Endothelial cell of umbilical vein (primary cell): ENCODE data around the gene DNTT. TPM values are rescaled to one million over a fixed set of nuclear protein-coding genes. Genes with fewer than 3 reads are reported as not detected.

ENCODE experiments used
- BruUV-seq: library from RNA; stranded (reverse); fragments of 400-500 nt; replicated peaks from 2 replicates; lab custom pipeline; 2021; lab: Mats Ljungman, UMichigan
- CTCF ChIA-PET: fragments of 300-600, 350-600 bp; sonication (Branson Sonifier 250); formaldehyde crosslinking; loops from one replicate; lab custom pipeline; 2021; ENCODE audit warnings: antibody characterized with exemption, inconsistent platforms; lab: Charles Lee
- POLR2A ChIA-PET: fragments of 300-600, 350-600 bp; sonication (Branson Sonifier 250); formaldehyde crosslinking; loops from one replicate; lab custom pipeline; 2021; ENCODE audit warnings: antibody characterized with exemption, inconsistent platforms; lab: Charles Lee
- DNase-seq: peaks from one replicate; pipeline ENCODE4 v3.0.0-alpha.2; 2011; ENCODE audit warnings: low read depth, low spot score
- FAIRE-seq: peaks from 2 replicates; lab custom pipeline; 2011; peaks lifted over from hg19 to GRCh38; lab: Jason Lieb, UNC
- H2AFZ ChIP-seq: 2 replicates; pipeline ENCODE4 v1.6.0; 2012; ENCODE audit warnings: low read depth, low read length, control low read depth, inconsistent platforms
- H3K27ac ChIP-seq: 2 replicates; pipeline ENCODE4 v1.5.1; 2011; ENCODE audit warnings: low read depth, mild to moderate bottlenecking, control low read depth, low read length, moderate library complexity; ENCODE audit not compliant: insufficient read depth
- H3K27me3 ChIP-seq, 2 experiments: 2 replicates each; pipeline versions ENCODE4 v1.6.0 to v1.6.1; 2011; ENCODE audit warnings: low read length in 2 of 2, mixed read lengths in 1 of 2; ENCODE audit not compliant: control insufficient read depth in 2 of 2, insufficient read depth in 2 of 2
- H3K36me3 ChIP-seq, 2 experiments: 2 replicates in 1 of 2; 3 replicates in 1 of 2; pipeline ENCODE4 v1.5.1; 2011; ENCODE audit warnings: low read length in 2 of 2, mild to moderate bottlenecking in 1 of 2, moderate library complexity in 1 of 2; ENCODE audit not compliant: control insufficient read depth in 2 of 2, insufficient read depth in 2 of 2; ENCODE audit errors: extremely low read depth in 1 of 2
- H3K4me1 ChIP-seq: 3 replicates; pipeline ENCODE4 v1.5.1; 2011; ENCODE audit warnings: mild to moderate bottlenecking, low read length; ENCODE audit not compliant: control insufficient read depth, insufficient read depth; ENCODE audit errors: extremely low read depth
- H3K4me2 ChIP-seq: 2 replicates; pipeline ENCODE4 v1.6.1; 2011; ENCODE audit warnings: low read length, control low read depth, mixed read lengths; ENCODE audit not compliant: insufficient read depth
- H3K4me3 ChIP-seq, 3 experiments: fragments of 200-600 bp in 1 of 3; sonication (generic), shearing (Covaris generic) in 1 of 3; replicated peaks in 1 of 3; 2 replicates each; pipeline ENCODE4 v1.5.1; 2011 to 2016; ENCODE audit warnings: control low read depth in 3 of 3, low read length in 3 of 3, mild to moderate bottlenecking in 2 of 3, inconsistent platforms in 1 of 3, low read depth in 1 of 3, moderate library complexity in 1 of 3; ENCODE audit not compliant: insufficient read depth in 1 of 3
- H3K79me2 ChIP-seq: 2 replicates; pipeline ENCODE4 v1.6.0; 2012; ENCODE audit warnings: low read length, inconsistent platforms; ENCODE audit not compliant: control insufficient read depth, insufficient read depth
- H3K9ac ChIP-seq: replicated peaks from 2 replicates; pipeline ENCODE3; 2011; ENCODE audit warnings: low read length, control low read depth; ENCODE audit not compliant: insufficient read depth; ENCODE audit errors: extremely low read depth
- H3K9me1 ChIP-seq: replicated peaks from 3 replicates; pipeline ENCODE4 v1.6.0; 2011; ENCODE audit warnings: mild to moderate bottlenecking, low read length; ENCODE audit not compliant: control insufficient read depth, insufficient read depth; ENCODE audit errors: extremely low read depth
- H3K9me3 ChIP-seq: replicated peaks from 2 replicates; pipeline ENCODE4 v1.5.1; 2012; ENCODE audit warnings: low read length, inconsistent platforms; ENCODE audit not compliant: control insufficient read depth, insufficient read depth
- H4K20me1 ChIP-seq: replicated peaks from 2 replicates; pipeline ENCODE3; 2011; ENCODE audit warnings: mild to moderate bottlenecking, low read length; ENCODE audit not compliant: control insufficient read depth, insufficient read depth; ENCODE audit errors: extremely low read depth
- EZH2 ChIP-seq: IDR thresholded peaks from 2 replicates; pipeline ENCODE4 v1.6.1; 2012; ENCODE audit warnings: borderline replicate concordance, low read depth, mild to moderate bottlenecking, moderate library complexity, low read length, inconsistent platforms; ENCODE audit not compliant: severe bottlenecking
- GATA2 ChIP-seq: IDR thresholded peaks from 2 replicates; pipeline ENCODE4 v1.7.0; 2011; ENCODE audit warnings: low read depth, mild to moderate bottlenecking, moderate library complexity, mixed read lengths, low read length; ENCODE audit not compliant: insufficient read length, insufficient read depth
- JUN ChIP-seq: IDR thresholded peaks from 2 replicates; pipeline ENCODE4 v1.6.1; 2011; ENCODE audit warnings: borderline replicate concordance, low read depth; ENCODE audit not compliant: insufficient read length, insufficient read depth
- MYC ChIP-seq: IDR thresholded peaks from one replicate; pipeline ENCODE4 v1.6.1; 2011; ENCODE audit warnings: mild to moderate bottlenecking, low read depth, low read length
- POLR2A ChIP-seq: IDR thresholded peaks from 2 replicates; pipeline ENCODE4 v1.6.1; 2012; ENCODE audit warnings: low read depth, mild to moderate bottlenecking, control low read depth, low read length
- POLR2AphosphoS5 ChIP-seq: IDR thresholded peaks from 2 replicates; pipeline ENCODE4 v1.6.1; 2012; ENCODE audit warnings: low read depth, mild to moderate bottlenecking, control low read depth, low read length, moderate library complexity; ENCODE audit not compliant: insufficient read depth
- dilution Hi-C: fragments of 300-500 bp; cut with MboI; formaldehyde crosslinking; loops from one replicate; pipeline ENCODE4 v1.15.0; 2019; ENCODE audit warnings: low sequenced_read_pairs; ENCODE audit not compliant: extremely low pct_ligation_motif_present
- intact Hi-C: fragments of 100-400 bp; cut with micrococcal nuclease; formaldehyde crosslinking; loops from one replicate; pipeline ENCODE4 v1.10.0; 2022
- polyA plus RNA-seq, 4 experiments: library from polyadenylated mRNA; depleted of rRNA in 3 of 4; stranded (reverse) in 3 of 4; unstranded in 1 of 4; fragments of >200 nt; gene quantifications; 2 replicates each; pipeline versions ENCODE4 v1.2.1 to v1.2.3, GENCODE V29; 2011 to 2012; ENCODE audit warnings: missing spikeins in 1 of 4
- total RNA-seq: library from RNA; stranded (reverse); gene quantifications from 2 replicates; pipeline ENCODE4 v1.2.3, GENCODE V29; 2021
- TF ChIP-seq, protein P1 (sequence below), 2 donors: IDR thresholded peaks; 1 replicate in 1 of 2; 2 replicates in 1 of 2; pipeline ENCODE4 v1.5.1; 2011; ENCODE audit warnings: low read length in 2 of 2, mild to moderate bottlenecking in 2 of 2, moderate library complexity in 2 of 2, control low read depth in 1 of 2, inconsistent platforms in 1 of 2, low read depth in 1 of 2; ENCODE audit not compliant: insufficient read depth in 1 of 2; ENCODE audit errors: extremely low read depth in 1 of 2
- TF ChIP-seq, protein P2 (sequence below): IDR thresholded peaks from 2 replicates; pipeline ENCODE4 v1.6.1; 2011; ENCODE audit not compliant: insufficient read depth, insufficient read length

The DNTT gene
- total and polyA plus RNA-seq, 2 donors (not counting 3 experiments of a cell fraction or from before 2014, with no cell fraction given) = not detected

DNA sequence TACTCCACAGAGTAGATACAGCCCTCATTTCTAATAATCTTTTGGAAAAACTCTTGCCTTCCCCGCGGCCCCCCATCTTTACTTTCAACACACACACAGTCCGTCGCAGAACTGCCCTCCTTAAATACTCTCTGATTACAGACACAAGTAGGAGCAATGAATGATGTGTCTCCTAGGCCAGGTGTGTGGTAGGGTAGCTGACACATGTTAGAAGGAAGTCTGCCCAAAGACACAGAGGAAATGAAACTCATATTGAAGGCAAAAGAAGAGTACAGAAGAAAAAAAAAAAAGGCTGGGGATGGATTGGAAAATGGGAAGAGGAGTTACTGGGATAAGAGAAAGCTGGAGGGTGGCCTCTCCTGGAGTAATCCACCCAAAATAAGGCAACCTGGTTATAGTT is 39.9 kb downstream of the DNTT start:
- no peak overlapping the region for H2AFZ ChIP-seq
- H3K36me3 ChIP-seq = no peaks in the 10 kb centered on the region
- H3K27me3 ChIP-seq = peaks cover 3 to 4% of the 10 kb centered on the region in 2 experiments
- no peak overlapping the region for H3K4me2 ChIP-seq
- no peaks in the 10 kb centered on the region for H3K79me2 ChIP-seq
- no peaks in the 10 kb centered on the region for H3K9me3 ChIP-seq
- ChIA-PET POLR2A (no interaction called here), CTCF (interaction anchor here (2.1 kb wide), 1 partner anchor 327 kb away, joined by 11 read pairs; no protein-coding TSS in a partner anchor)
- no peak for FAIRE-seq
- BruUV-seq = no TSS peak
- H4K20me1 ChIP-seq = no peaks in the 10 kb centered on the region
- intact Hi-C loops = no loop called here
- H3K9me1 ChIP-seq = no peaks in the 10 kb centered on the region
- no peak for DNase-seq
- no peak overlapping the region for H3K9ac ChIP-seq
- dilution Hi-C loops = no loop called here
- TF ChIP-seq, protein P1, sequence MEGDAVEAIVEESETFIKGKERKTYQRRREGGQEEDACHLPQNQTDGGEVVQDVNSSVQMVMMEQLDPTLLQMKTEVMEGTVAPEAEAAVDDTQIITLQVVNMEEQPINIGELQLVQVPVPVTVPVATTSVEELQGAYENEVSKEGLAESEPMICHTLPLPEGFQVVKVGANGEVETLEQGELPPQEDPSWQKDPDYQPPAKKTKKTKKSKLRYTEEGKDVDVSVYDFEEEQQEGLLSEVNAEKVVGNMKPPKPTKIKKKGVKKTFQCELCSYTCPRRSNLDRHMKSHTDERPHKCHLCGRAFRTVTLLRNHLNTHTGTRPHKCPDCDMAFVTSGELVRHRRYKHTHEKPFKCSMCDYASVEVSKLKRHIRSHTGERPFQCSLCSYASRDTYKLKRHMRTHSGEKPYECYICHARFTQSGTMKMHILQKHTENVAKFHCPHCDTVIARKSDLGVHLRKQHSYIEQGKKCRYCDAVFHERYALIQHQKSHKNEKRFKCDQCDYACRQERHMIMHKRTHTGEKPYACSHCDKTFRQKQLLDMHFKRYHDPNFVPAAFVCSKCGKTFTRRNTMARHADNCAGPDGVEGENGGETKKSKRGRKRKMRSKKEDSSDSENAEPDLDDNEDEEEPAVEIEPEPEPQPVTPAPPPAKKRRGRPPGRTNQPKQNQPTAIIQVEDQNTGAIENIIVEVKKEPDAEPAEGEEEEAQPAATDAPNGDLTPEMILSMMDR (IDR thresholded peaks at IDR 0.05; ENCODE audit: extremely low read depth in 1 of 2, insufficient read depth in 1 of 2, low read depth in 1 of 2, low read length in 2 of 2) = no peak
- TF ChIP-seq POLR2AphosphoS5 (no peak), POLR2A (no peak), JUN (no peak), EZH2 (no peak), GATA2 (no peak), MYC (no peak)
- TF ChIP-seq, protein P2, sequence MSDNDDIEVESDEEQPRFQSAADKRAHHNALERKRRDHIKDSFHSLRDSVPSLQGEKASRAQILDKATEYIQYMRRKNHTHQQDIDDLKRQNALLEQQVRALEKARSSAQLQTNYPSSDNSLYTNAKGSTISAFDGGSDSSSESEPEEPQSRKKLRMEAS = no peak
- no peak overlapping the region for H3K4me3 ChIP-seq
- H3K27ac ChIP-seq = no peak overlapping the region
- no peaks in the 10 kb centered on the region for H3K4me1 ChIP-seq
